H1 (cell line): ENCODE data around the gene ACP4.
A peak's percentile ranks its signal among the peaks of the same experiment; 100 is the strongest.

Experiments
- CREB1 ChIP-seq: IDR thresholded peaks from 2 replicates; pipeline ENCODE4 v1.6.1; 2012; ENCODE audit warnings: inconsistent platforms
- EZH2 ChIP-seq: fragments of 200-600 bp; sonication (generic); IDR thresholded peaks from 2 replicates; pipeline ENCODE4 v1.7.1; 2012; ENCODE audit warnings: low read depth, mild to moderate bottlenecking, moderate library complexity, low read length, inconsistent platforms; ENCODE audit not compliant: severe bottlenecking
- KDM1A ChIP-seq: fragments of 200-600, 300-600 bp; sonication (generic); IDR thresholded peaks from 2 replicates; pipeline ENCODE4 v1.7.1; 2016; ENCODE audit warnings: mild to moderate bottlenecking, low read length, borderline replicate concordance
- POLR2A ChIP-seq, 2 experiments: IDR thresholded peaks; 1 replicate in 1 of 2; 2 replicates in 1 of 2; pipeline ENCODE4 v1.6.1; 2011; ENCODE audit warnings: low read depth in 2 of 2, low read length in 2 of 2, mild to moderate bottlenecking in 2 of 2; ENCODE audit errors: control extremely low read depth in 1 of 2
- RFX5 ChIP-seq: IDR thresholded peaks from 2 replicates; pipeline ENCODE4 v1.6.1; 2011; ENCODE audit warnings: low read depth, low read length, improper control_type of control experiment, borderline replicate concordance
- SP1 ChIP-seq: IDR thresholded peaks from 2 replicates; pipeline ENCODE4 v1.6.1; 2011; ENCODE audit warnings: low read depth, low read length
- SRF ChIP-seq: IDR thresholded peaks from 2 replicates; pipeline ENCODE4 v1.6.1; 2011; ENCODE audit warnings: mild to moderate bottlenecking, low read depth, low read length, moderate library complexity
- SUZ12 ChIP-seq: fragments of 200-600 bp; sonication (generic); IDR thresholded peaks from 2 replicates; pipeline ENCODE4 v1.6.1; 2012; ENCODE audit warnings: mild to moderate bottlenecking, inconsistent platforms, low read length, moderate library complexity, mixed read lengths
- TF ChIP-seq, protein P1 (sequence below): IDR thresholded peaks from 2 replicates; pipeline ENCODE4 v1.6.1; 2011; ENCODE audit warnings: low read length, improper control_type of control experiment
- TF ChIP-seq, protein P2 (sequence below), 3 experiments: IDR thresholded peaks; 1 replicate in 2 of 3; 2 replicates in 1 of 3; pipeline versions ENCODE4 v1.5.1 to v1.6.1; 2011; ENCODE audit warnings: low read length in 3 of 3, mild to moderate bottlenecking in 3 of 3, inconsistent platforms in 2 of 3, low read depth in 1 of 3, moderate library complexity in 1 of 3; ENCODE audit not compliant: insufficient read depth in 1 of 3; ENCODE audit errors: control extremely low read depth in 1 of 3
- TF ChIP-seq, protein P3 (sequence below): IDR thresholded peaks from 2 replicates; pipeline ENCODE4 v1.6.1; 2012; ENCODE audit warnings: inconsistent platforms

DNA sequence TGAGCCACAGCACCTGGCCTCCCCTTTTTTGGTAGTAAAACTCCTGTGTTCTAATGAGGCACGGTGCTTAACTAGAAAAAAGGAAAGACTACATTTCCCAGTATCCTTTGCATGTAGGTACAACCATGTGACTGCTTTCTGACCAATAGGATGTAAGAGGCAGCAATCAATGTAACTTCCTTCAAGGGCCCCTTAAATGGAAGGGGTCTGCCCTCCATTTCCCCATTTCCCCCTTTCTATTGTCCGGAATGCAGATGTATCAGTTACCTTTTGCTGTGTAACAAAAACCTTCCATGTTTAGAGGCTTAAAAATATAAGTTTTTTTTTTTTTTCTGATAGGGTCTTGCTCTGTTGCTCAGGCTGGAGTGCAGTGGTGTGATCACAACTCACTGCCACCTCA, 17.7 kb upstream of the ACP4 start:
- TF ChIP-seq, protein P1, sequence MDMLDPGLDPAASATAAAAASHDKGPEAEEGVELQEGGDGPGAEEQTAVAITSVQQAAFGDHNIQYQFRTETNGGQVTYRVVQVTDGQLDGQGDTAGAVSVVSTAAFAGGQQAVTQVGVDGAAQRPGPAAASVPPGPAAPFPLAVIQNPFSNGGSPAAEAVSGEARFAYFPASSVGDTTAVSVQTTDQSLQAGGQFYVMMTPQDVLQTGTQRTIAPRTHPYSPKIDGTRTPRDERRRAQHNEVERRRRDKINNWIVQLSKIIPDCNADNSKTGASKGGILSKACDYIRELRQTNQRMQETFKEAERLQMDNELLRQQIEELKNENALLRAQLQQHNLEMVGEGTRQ, result peak; percentile 72
- TF ChIP-seq EZH2, result no peak
- TF ChIP-seq SUZ12, result no peak
- peak; percentile 49; the same call in 1 of the 2 replicates for TF ChIP-seq KDM1A
- TF ChIP-seq, protein P2, sequence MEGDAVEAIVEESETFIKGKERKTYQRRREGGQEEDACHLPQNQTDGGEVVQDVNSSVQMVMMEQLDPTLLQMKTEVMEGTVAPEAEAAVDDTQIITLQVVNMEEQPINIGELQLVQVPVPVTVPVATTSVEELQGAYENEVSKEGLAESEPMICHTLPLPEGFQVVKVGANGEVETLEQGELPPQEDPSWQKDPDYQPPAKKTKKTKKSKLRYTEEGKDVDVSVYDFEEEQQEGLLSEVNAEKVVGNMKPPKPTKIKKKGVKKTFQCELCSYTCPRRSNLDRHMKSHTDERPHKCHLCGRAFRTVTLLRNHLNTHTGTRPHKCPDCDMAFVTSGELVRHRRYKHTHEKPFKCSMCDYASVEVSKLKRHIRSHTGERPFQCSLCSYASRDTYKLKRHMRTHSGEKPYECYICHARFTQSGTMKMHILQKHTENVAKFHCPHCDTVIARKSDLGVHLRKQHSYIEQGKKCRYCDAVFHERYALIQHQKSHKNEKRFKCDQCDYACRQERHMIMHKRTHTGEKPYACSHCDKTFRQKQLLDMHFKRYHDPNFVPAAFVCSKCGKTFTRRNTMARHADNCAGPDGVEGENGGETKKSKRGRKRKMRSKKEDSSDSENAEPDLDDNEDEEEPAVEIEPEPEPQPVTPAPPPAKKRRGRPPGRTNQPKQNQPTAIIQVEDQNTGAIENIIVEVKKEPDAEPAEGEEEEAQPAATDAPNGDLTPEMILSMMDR (IDR thresholded peaks at IDR 0.05; ENCODE audit: control extremely low read depth in 1 of 3, insufficient read depth in 1 of 3, low read depth in 1 of 3, low read length in 3 of 3), result no peak
- no peak for TF ChIP-seq POLR2A (IDR thresholded peaks at IDR 0.05; ENCODE audit: control extremely low read depth in 1 of 2, low read depth in 2 of 2, low read length in 2 of 2)
- no peak for TF ChIP-seq SRF
- peak; percentile 42; the same call in 1 of the 2 replicates for TF ChIP-seq SP1
- TF ChIP-seq CREB1, result no peak
- TF ChIP-seq, protein P3, sequence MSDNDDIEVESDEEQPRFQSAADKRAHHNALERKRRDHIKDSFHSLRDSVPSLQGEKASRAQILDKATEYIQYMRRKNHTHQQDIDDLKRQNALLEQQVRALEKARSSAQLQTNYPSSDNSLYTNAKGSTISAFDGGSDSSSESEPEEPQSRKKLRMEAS, result 0 out of 2 replicates have a peak, but pooled peaks have one; percentile 10
- TF ChIP-seq RFX5, result no peak
